PC-3 (cell line): ENCODE measurements around the gene LYL1. TPM values are rescaled to one million over a fixed set of nuclear protein-coding genes. Genes with fewer than 3 reads are reported as not detected.
"Not testable (repeated sequence)": the region's sequence is repeated elsewhere in the genome, so short reads cannot be mapped to it uniquely, and the experiment has no call there.

Experiments used
- ATAC-seq: fragments of 200-7000 bp; cut with Tn5 transposase; 2 replicates; pipeline ENCODE4 v1.9.1; 2020; ENCODE audit warnings: mild to moderate bottlenecking, moderate library complexity
- BruUV-seq: library from RNA; stranded (reverse); fragments of 400-500 nt; replicated peaks from 2 replicates; lab custom pipeline; 2021; lab: Mats Ljungman, UMichigan
- CTCF ChIA-PET: fragments of 300-600 bp; sonication (Branson Sonifier 250); formaldehyde crosslinking; loops from one replicate; lab custom pipeline; 2022; ENCODE audit warnings: antibody characterized with exemption; lab: Charles Lee
- POLR2A ChIA-PET: fragments of 300-600 bp; sonication (Branson Sonifier 250); formaldehyde crosslinking; loops from one replicate; lab custom pipeline; 2022; ENCODE audit warnings: antibody characterized with exemption; ENCODE audit not compliant: unreplicated experiment; lab: Charles Lee
- DNase-seq: peaks from one replicate; pipeline ENCODE4 v3.0.0-alpha.2; 2015
- H2AFZ ChIP-seq: fragments of 300-600 bp; sonication (generic); 2 replicates; pipeline ENCODE4 v1.6.0; 2016; ENCODE audit warnings: antibody characterized with exemption, low read length
- H3F3A ChIP-seq: fragments of 300-600 bp; sonication (generic); one replicate; pipeline ENCODE4 v1.6.0; 2017; ENCODE audit warnings: antibody characterized with exemption, low read length, control low read depth, mild to moderate bottlenecking; ENCODE audit not compliant: unreplicated experiment
- H3K27ac ChIP-seq: fragments of 300-600 bp; sonication (generic); 2 replicates; pipeline ENCODE4 v1.5.1; 2016; ENCODE audit warnings: mild to moderate bottlenecking, low read length
- H3K27me3 ChIP-seq: fragments of 300-600 bp; sonication (generic); 2 replicates; pipeline ENCODE4 v1.6.1; 2016; ENCODE audit warnings: low read length, mixed read lengths
- H3K36me3 ChIP-seq: fragments of 300-600 bp; sonication (generic); 2 replicates; pipeline ENCODE4 v1.6.1; 2016; ENCODE audit warnings: low read depth, mixed run types, low read length, mixed read lengths
- H3K4me1 ChIP-seq: fragments of 300-600 bp; sonication (generic); 2 replicates; pipeline ENCODE4 v1.5.1; 2016; ENCODE audit warnings: low read length; ENCODE audit not compliant: insufficient read depth
- H3K4me2 ChIP-seq: fragments of 300-600 bp; sonication (generic); 2 replicates; pipeline ENCODE4 v1.6.0; 2016; ENCODE audit warnings: low read length
- H3K4me3 ChIP-seq: fragments of 300-600 bp; sonication (generic); 2 replicates; pipeline ENCODE4 v1.5.1; 2016; ENCODE audit warnings: mild to moderate bottlenecking, low read length, mixed read lengths
- H3K79me2 ChIP-seq: fragments of 300-600 bp; sonication (generic); 2 replicates; pipeline ENCODE4 v1.6.1; 2017; ENCODE audit warnings: low read length, mixed read lengths
- H3K9ac ChIP-seq: fragments of 300-600 bp; sonication (generic); 2 replicates; pipeline ENCODE4 v1.6.0; 2016; ENCODE audit warnings: mild to moderate bottlenecking, low read length
- H3K9me2 ChIP-seq: fragments of 300-600 bp; sonication (generic); replicated peaks from 2 replicates; pipeline ENCODE4 v1.6.1; 2016; ENCODE audit warnings: mixed run types, low read length, mixed read lengths
- H3K9me3 ChIP-seq: fragments of 300-600 bp; sonication (generic); 2 replicates; pipeline ENCODE4 v1.6.1; 2016; ENCODE audit warnings: low read length, mixed read lengths
- H4K20me1 ChIP-seq: fragments of 300-600 bp; sonication (generic); 2 replicates; pipeline ENCODE4 v1.6.1; 2016; ENCODE audit warnings: low read length, mixed read lengths
- CTCF ChIP-seq: fragments of 300-600 bp; sonication (generic); conservative IDR thresholded peaks from 2 replicates; pipeline ENCODE4 v1.5.1; 2017; ENCODE audit warnings: antibody characterized with exemption, low read depth, mild to moderate bottlenecking, low read length
- EZH2 ChIP-seq: fragments of 300-600 bp; sonication (generic); IDR thresholded peaks from one replicate; pipeline ENCODE4 v1.6.1; 2017; ENCODE audit warnings: antibody characterized with exemption, mild to moderate bottlenecking, low read length; ENCODE audit not compliant: unreplicated experiment
- EZH2phosphoT487 ChIP-seq: fragments of 300-600 bp; sonication (generic); IDR thresholded peaks from 2 replicates; pipeline ENCODE4 v1.6.1; 2018; ENCODE audit warnings: mild to moderate bottlenecking, antibody characterized with exemption, low read length, borderline replicate concordance
- intact Hi-C: fragments of 100-400 bp; cut with micrococcal nuclease; formaldehyde crosslinking; loops from 2 replicates; pipeline ENCODE4 v1.9.0; 2023
- total RNA-seq: library from RNA; depleted of rRNA; stranded (reverse); fragments of >200 nt; gene quantifications from 2 replicates; pipeline ENCODE4 v1.2.3, GENCODE V29; 2014

LYL1 gene
- total RNA-seq, 1 experiment from 2014 or later, result 3.3 TPM

- DNase-seq (peak; percentile 48), ATAC-seq (peak; percentile 2; the same call in 1 of the 2 replicates)
- peak overlapping the region; percentile 83 for H3K4me3 ChIP-seq
- peaks cover 57% of the 10 kb centered on the region for H3K79me2 ChIP-seq
- no peaks in the 10 kb centered on the region for H3K9me2 ChIP-seq
- no peaks in the 10 kb centered on the region for H3K9me3 ChIP-seq
- CTCF ChIA-PET, result interaction anchor here (0.5 to 0.9 kb wide), 3 partner anchors 13 to 172 kb away, joined by 3 to 9 read pairs (median 3); no protein-coding TSS in a partner anchor
- peak overlapping the region; percentile 29 for H3K27ac ChIP-seq
- H4K20me1 ChIP-seq, result peaks cover 17% of the 10 kb centered on the region
- no peak for TF ChIP-seq EZH2phosphoT487
- no peak for TF ChIP-seq CTCF
- TF ChIP-seq EZH2, result no peak
- peak overlapping the region; percentile 98 for H3K4me2 ChIP-seq
- peaks cover 17% of the 10 kb centered on the region for H3K36me3 ChIP-seq
- intact Hi-C loops, result loop anchor here (1.0 to 5.0 kb wide), 2 partner anchors 32 to 47 kb away; partner anchors contain the start of gene LYL1
- peaks cover 6% of the 10 kb centered on the region; the same call in 1 of the 2 replicates for H3K4me1 ChIP-seq
- no TSS peak for BruUV-seq
- POLR2A ChIA-PET, result interaction anchor here (0.6 kb wide), 3 partner anchors 32 to 217 kb away, joined by 3 to 13 read pairs (median 3); partner anchors contain the start of gene NACC1
- peak overlapping the region; percentile 90 for H3K9ac ChIP-seq
- peak overlapping the region; percentile 80 for H2AFZ ChIP-seq
- H3K27me3 ChIP-seq, result no peaks in the 10 kb centered on the region
- peaks cover 3% of the 10 kb centered on the region for H3F3A ChIP-seq
Observed at GRCh38 chr19:13149628-13150186, 47.0 kb upstream of the LYL1 start.

- not testable (repeated sequence) for H3K4me1 ChIP-seq
- H3K79me2 ChIP-seq, result peaks cover 52% of the 10 kb centered on the region
- H3K9ac ChIP-seq, result peak overlapping the region; percentile 90
Observed at GRCh38 chr19:13149173-13149627, 46.5 kb upstream of the LYL1 start.

GRCh38 chr19:13146763-13147563 lies 44.3 kb upstream of the LYL1 start:
- H3K27me3 ChIP-seq, result no peaks in the 10 kb centered on the region
- H3F3A ChIP-seq, result peaks cover 8% of the 10 kb centered on the region
- H3K9me3 ChIP-seq, result no peaks in the 10 kb centered on the region
- no peak overlapping the region for H3K9ac ChIP-seq
- no peak overlapping the region for H2AFZ ChIP-seq
- BruUV-seq, result no TSS peak
- DNase-seq (no peak), ATAC-seq (no peak)
- intact Hi-C loops, result no loop called here
- peaks cover 29% of the 10 kb centered on the region for H3K79me2 ChIP-seq
- peaks cover 28% of the 10 kb centered on the region for H3K4me1 ChIP-seq
- H3K4me2 ChIP-seq, result no peak overlapping the region
- CTCF ChIA-PET, result no interaction called here
- no peaks in the 10 kb centered on the region for H3K9me2 ChIP-seq
- no peak overlapping the region for H3K27ac ChIP-seq
- H3K36me3 ChIP-seq, result peaks cover 12% of the 10 kb centered on the region; the same call in 1 of the 2 replicates
- POLR2A ChIA-PET, result interaction anchor here (0.9 kb wide), 1 partner anchor 101 kb away, joined by 5 read pairs; no protein-coding TSS in a partner anchor
- H3K4me3 ChIP-seq, result no peak overlapping the region
- H4K20me1 ChIP-seq, result no peaks in the 10 kb centered on the region
- TF ChIP-seq EZH2phosphoT487 (no peak), CTCF (no peak), EZH2 (no peak)

More at GRCh38 chr19:13149173-13149627, 46.5 kb upstream of the LYL1 start:
- H3K9me2 ChIP-seq, BruUV-seq, H3F3A ChIP-seq, intact Hi-C loops, H3K27me3 ChIP-seq, ATAC-seq, H3K9me3 ChIP-seq, DNase-seq: not testable (repeated sequence)
- Histone ChIP-seq H2AFZ (peak overlapping the region; percentile 80), H3K27ac (peak overlapping the region; percentile 29; the same call in 1 of the 2 replicates), H3K36me3 (peaks cover 19% of the 10 kb centered on the region), H3K4me2 (peak overlapping the region; percentile 98), H4K20me1 (peaks cover 12% of the 10 kb centered on the region), H3K4me3 (peak overlapping the region; percentile 83)
- ChIA-PET POLR2A (interaction anchor here (0.6 kb wide), 2 partner anchors 31 to 216 kb away, joined by 3 to 13 read pairs; partner anchors contain the start of gene NACC1), CTCF (interaction anchor here (0.9 kb wide), 1 partner anchor 172 kb away, joined by 9 read pairs; no protein-coding TSS in a partner anchor)
